ENCODE results near the gene RIMS3.
A peak's percentile ranks its signal among the peaks of the same experiment; 100 is the strongest.

The RIMS3 gene

DNA sequence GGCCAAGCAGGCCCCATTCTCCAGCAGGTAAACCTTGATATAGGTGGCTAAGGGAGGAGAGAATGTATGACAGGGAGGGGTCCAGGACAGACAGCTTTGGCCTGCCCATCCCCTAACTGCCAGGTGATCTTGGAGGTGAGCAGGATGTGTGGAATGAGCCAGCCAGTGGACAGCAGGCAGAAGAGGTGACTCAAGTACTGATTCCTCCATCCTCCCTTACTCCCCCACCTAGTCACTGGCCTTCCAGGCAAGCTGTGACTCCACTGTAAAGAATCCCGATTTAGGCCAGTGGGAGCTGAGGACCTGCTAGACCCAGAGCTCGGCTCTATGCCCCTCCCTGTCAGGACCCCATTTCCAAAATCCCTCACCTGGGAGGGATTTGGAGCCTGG lies 36.6 kb downstream of the RIMS3 start:
- no peak for DNase-seq

DNA sequence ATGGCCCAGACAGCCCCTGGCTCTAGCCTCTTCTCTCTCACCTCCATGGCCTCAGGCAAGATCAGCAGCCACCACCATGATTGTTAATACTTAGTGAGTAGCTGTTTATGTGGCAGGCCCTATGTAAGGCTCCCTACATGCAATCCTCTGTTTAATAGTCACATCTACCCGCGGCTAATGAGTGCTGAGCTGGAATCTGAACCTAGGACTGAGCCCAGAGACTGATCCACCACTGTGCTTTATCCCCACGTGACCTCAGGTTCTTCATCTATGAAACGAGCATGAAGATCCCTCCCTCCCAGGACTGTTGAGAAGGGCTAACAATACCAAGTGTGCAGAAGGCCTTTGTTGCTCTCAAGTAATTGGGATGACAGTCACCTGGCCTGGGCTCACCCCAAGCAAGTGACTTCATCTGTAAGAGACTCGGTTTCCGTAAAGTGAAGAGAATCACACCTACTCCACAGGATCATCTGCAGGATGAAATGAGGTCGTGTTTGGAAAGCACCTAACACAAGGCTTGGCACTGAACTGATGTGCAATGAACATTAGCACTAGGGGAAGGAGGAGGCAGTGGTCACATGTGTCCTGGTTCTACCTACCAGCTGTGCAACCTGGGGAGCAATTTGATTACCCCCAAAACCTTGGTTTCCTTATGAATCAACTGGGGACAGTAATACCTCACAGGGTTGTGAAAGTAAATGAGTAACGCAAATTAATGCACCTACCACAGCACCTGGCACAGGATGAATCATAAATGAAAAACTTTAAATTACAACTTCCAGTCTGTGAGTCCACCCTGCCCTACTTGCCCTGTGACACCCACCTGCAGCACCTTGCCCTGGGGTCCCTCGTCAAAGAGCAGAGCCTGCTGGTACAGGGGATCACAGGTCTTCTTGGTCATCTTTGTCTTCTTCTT lies 37.2 kb downstream of the RIMS3 start:
- DNase-seq, result peak; percentile 13

DNA sequence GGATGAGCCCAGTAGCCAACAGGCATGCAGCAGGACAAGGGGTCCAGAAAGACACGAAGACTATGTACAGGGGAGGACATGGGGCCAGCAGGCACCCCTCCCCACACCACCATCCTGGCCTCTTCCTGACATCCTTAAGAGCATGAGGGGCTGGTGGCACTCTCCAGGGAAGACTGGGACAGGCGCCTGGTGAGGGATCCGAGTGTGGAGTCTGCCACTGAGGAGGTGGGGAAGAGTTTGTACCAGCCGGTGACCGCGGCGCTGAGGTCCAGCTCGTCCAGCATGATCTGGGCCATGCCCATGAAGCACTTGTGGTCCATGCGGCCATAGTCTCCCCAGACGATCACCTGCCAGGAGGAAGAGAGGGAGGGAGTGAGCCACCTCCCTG lies 39.1 kb downstream of the RIMS3 start:
- no peak for DNase-seq

GRCh38 chr1:40625476-40626382 lies 39.8 kb downstream of the RIMS3 start:
- DNase-seq, result no peak

GRCh38 chr1:40625076-40625475 lies 40.4 kb downstream of the RIMS3 start:
- peak; percentile 18 for DNase-seq

- no peak for DNase-seq
Observed at GRCh38 chr1:40622936-40623629, 42.4 kb downstream of the RIMS3 start.

DNA sequence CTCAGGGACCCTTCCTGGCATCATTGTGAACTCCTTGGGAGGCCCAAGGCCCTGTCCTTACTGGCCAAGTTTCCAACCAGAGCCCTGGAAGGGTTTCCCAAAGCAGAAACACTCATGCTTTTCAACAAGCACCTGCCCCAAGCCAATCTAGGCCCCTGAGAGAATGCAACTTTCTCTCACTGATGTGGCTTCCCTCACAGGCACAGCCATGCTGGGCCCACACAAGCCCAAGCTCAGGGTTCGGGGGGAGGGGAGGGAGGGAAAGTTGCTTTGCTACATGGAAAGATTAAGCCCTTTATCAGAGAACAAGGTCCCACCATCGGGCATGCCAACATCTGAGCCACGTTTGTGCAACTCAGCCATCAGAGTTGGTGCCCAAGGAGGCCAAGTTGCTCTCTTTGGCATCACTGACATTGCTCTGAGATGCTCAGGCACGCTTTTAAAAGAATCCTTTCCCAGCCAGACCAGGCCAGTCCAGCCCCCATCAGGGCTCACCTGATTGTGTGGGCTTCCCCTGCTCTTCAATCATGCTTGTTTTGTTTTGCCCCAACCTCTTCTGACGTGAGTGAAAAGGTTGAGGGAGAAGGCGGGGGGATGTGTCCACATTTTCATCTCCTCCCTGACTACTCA lies 43.5 kb downstream of the RIMS3 start:
- no peak for DNase-seq

DNA sequence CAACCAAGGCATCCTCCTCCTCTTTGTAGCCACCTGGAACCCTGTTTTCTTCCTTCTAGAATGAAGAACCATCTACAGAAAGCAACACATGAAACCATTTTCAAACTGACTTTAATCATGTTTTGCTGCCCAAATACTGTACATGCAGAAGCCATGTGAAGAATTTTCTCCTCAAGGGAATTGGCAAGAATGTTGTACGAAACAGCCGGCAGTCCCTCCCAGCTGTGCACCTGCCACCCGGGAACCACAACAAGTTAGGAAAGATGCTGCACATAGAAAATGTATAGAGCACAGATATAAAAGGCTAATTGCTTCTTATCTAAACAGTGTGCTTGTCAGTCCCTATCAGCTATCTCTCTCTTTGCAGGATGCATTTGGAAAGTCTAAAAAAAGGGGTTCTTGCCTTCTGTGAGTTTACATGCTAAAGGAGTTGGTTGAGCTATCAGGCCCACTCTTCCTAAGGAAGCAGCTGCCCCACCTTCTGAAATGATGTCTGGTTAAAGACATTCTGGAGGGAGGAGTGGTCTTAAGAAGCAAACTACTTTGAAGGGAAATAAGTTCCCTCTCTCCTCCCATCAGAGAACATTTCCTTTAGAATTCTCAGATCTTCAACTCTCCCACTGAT lies 44.8 kb downstream of the RIMS3 start:
- no peak for DNase-seq

GRCh38 chr1:40620150-40620549 lies 45.3 kb downstream of the RIMS3 start:
- no peak for DNase-seq

DNA sequence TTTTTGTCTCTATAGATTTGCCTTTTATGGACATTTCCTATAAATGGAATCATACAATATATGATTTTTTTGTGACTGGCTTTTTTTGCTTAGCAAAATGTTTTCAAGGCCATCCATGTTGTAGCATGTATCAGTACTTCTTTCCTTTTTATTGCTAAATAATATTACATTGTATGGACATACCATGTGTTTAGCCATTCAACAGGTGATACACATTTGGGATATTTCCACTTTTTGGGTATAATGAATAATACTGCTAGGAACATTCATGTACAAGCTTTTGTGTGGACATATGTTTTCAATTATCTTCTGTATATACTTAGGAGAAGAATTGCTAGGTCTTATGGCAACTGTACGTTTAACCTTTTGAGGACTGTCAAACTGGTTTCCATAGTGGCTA lies 47.4 kb downstream of the RIMS3 start:
- DNase-seq, result no peak

DNA sequence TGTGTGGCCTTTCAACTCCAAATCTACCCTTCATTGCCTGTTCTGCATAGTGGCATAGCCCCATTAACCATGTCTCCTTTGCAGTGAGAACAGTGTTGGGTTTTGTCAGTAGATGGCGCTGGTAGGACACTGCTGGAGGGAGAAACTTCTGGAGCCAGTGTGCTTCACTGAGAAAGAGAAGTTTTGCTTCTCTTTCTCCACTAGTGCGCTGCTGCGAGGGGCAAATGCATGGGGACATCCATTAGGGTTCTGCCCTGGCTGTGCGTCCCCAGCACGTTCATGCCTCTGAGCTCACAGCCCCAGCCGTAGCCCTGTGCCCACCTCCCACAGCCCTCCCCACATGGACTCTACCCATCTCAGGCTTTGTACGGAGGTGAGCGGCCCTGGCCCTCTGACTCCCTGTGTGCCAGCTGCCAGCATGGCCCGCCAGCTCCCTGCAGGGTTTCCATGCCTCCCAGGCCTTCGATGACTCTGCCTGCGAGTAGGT lies 53.1 kb downstream of the RIMS3 start:
- DNase-seq, result peak; percentile 80

DNA sequence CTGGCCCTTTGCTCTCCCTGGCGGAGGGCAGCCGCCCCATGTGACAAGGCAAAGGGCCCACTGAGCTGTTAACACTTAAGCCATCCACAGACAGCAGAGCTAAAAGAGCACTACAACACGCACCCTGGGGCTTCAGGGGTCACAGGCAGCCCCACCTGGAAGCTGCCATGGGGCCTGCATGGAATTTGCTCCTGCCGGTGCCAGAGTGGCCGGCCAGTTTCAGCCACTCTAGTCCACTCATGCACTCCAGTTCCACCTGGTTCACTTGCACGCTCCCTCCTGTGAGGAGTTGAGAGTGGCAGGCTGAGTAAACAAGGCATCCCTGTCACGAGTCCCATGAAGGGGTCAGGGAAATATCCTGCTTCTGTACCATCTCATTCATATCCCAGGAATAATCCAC lies 55.3 kb downstream of the RIMS3 start:
- no peak for DNase-seq

DNA sequence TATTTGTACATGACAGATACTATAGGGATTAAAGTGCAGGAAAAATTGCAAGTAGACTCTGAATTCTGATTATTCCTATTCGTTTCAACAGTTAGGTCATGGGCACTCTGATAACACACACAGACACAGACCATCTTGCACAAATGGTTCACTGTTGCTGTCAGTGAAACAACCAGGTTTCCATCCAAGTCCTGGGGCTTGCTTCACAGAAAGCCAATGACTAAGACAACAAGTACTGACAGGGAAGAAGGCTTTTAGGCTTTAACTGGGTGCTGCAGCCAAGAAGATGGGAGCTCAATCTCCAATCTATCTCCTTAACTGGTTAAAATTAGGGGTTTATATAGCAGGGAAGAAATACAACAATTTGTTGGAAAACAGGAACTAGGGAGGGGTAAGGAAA lies 57.6 kb downstream of the RIMS3 start:
- no peak for DNase-seq

DNA sequence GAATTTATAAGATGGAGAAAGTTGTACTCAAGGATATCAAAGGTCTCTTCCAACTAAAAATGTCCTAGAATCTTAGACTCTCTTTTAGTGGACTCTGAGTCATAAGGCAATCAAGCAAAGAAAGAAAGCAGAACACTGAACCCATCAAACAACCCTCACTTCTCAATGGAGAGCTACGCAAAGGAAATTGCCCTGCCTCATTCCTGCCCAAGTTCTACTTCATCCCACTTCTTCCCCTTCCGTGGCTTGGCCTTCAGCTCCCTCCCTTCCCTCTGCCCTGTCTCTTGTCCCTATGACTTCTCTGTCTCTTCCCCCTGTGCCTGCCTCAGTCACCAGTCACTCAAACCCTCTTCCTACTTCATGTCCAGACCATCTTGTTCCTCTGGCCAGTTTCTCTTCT lies 58.5 kb downstream of the RIMS3 start:
- DNase-seq, result no peak

- no peak for DNase-seq
Observed at GRCh38 chr1:40606194-40606593, 59.3 kb downstream of the RIMS3 start.

- DNase-seq, result no peak
Observed at GRCh38 chr1:40599926-40600325, 65.6 kb downstream of the RIMS3 start.

GRCh38 chr1:40595623-40596022 lies 69.9 kb downstream of the RIMS3 start:
- DNase-seq, result no peak

DNA sequence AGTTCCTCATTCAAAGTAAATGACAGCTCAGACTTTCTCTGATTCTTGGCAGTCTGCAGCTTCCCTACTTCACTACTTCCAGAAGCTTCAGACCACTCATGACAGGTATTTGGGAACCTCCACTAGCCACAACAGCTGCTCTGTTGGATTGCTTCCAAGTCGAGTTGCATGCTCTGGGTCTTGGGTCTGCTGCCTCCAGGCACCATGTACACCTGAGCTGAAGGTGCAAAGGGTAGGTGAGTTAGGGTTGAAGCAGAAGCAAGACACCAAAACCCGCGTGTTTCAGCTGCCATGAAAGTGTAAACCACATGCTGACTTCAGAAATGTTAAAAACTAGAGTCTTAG lies 71.3 kb downstream of the RIMS3 start:
- DNase-seq, result no peak

GRCh38 chr1:40593449-40594186 lies 71.9 kb downstream of the RIMS3 start:
- DNase-seq, result no peak

DNA sequence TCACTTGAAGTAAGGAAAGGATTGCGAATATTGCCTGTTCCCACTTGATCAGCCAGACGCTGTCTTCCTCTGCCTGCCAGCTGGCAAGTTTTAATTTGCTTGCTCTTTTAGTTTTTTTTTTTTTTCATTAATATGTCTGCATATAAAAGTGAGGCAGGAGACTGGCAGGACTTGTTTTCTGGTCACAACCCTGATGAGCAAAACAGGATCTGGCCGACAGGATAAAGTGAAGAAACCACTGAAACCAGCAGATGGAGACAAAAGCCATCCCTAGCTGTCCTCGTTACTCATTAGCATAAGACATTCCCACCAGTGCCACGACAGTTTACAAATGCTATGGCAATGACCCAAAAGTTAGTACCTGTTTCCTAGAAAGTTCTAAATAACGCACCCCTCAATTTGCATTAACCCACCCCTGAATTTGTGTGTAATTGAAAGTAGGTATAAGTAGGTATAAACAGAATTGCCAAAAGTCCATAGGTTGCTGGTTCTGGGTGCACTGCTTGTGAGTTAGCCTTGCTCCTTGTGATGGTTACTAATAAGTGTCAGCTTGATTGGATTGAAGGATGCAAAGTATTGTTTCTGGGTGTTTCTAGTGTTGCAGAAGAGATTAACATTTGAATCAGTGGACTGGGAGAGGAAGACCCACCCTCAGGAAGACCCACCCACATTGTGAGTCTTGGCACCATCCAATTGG lies 73.2 kb downstream of the RIMS3 start:
- peak; percentile 12 for DNase-seq

- no peak for DNase-seq
Observed at GRCh38 chr1:40588586-40588985, 76.9 kb downstream of the RIMS3 start.
